Gastroesophageal sphincter (tissue), 4 donors: ENCODE results near the gene DDIT3. TPM values are rescaled to one million over a fixed set of nuclear protein-coding genes. Genes with fewer than 3 reads are reported as not detected.

Experiments used
- ATAC-seq: fragments of 150-250 bp; one replicate; pipeline ENCODE4 v1.9.1; 2016; ENCODE audit warnings: mild to moderate bottlenecking, moderate library complexity
- H3K27ac ChIP-seq, 4 donors: fragments of 200-600 bp; sonication (generic) in 3 of 4; 1 replicate in 3 of 4; 2 replicates in 1 of 4; pipeline ENCODE4 v1.5.1; 2016 to 2019
- H3K27me3 ChIP-seq: fragments of 200-600 bp; sonication (generic); one replicate; pipeline ENCODE4 v1.5.1; 2019
- H3K36me3 ChIP-seq, 2 donors: fragments of 200-600 bp; sonication (generic); one replicate each; pipeline ENCODE4 v1.5.1; 2019; ENCODE audit warnings: control low read depth in 1 of 2
- H3K4me1 ChIP-seq, 3 donors: fragments of 200-600 bp; sonication (generic); 1 replicate in 2 of 3; 2 replicates in 1 of 3; pipeline ENCODE4 v1.5.1; 2016 to 2019; ENCODE audit warnings: control low read depth in 2 of 3
- H3K4me3 ChIP-seq, 2 donors: fragments of 200-600 bp; sonication (generic); one replicate each; pipeline ENCODE4 v1.5.1; 2019; ENCODE audit warnings: mild to moderate bottlenecking in 1 of 2, moderate library complexity in 1 of 2
- H3K9me3 ChIP-seq, 3 donors: fragments of 200-600 bp; sonication (generic); one replicate each; pipeline ENCODE4 v1.5.1; 2017 to 2019; ENCODE audit warnings: control low read depth in 2 of 3
- CTCF ChIP-seq, 4 experiments: fragments of 200-600 bp in 2 of 4; fragments of 450-650 bp in 2 of 4; sonication (generic) in 1 of 4; IDR thresholded peaks; one replicate each; pipeline ENCODE4 v1.5.1; 2017 to 2019; ENCODE audit warnings: antibody characterized with exemption in 4 of 4, mild to moderate bottlenecking in 2 of 4, moderate library complexity in 2 of 4
- EP300 ChIP-seq: sonication (generic); formaldehyde crosslinking; IDR thresholded peaks from one replicate; pipeline ENCODE4 v1.6.1; 2017; ENCODE audit warnings: antibody characterized with exemption, mild to moderate bottlenecking
- POLR2A ChIP-seq, 2 donors: fragments of 450-650 bp; IDR thresholded peaks; one replicate each; pipeline ENCODE4 v1.6.1; 2017; ENCODE audit warnings: antibody characterized with exemption in 2 of 2, mild to moderate bottlenecking in 2 of 2, moderate library complexity in 1 of 2
- POLR2AphosphoS5 ChIP-seq: sonication (generic); formaldehyde crosslinking; IDR thresholded peaks from one replicate; pipeline ENCODE4 v1.6.1; 2017; ENCODE audit warnings: antibody characterized with exemption
- WGBS, 2 donors: methylation state at CpG; one replicate each; pipeline ENCODE4 v1.1.5; 2018; ENCODE audit warnings: low coverage in 1 of 2; 5-methylcytosine and 5-hydroxymethylcytosine counted together
- total RNA-seq, 4 donors: library from RNA; depleted of rRNA; stranded (reverse); fragments of >200 nt; gene quantifications; one replicate each; pipeline ENCODE4 v1.1.0, GENCODE V29; 2016

Gene DDIT3
- total RNA-seq, 4 donors from 2014 or later = 17.7 to 41.2 (median 36.5) TPM

GRCh38 chr12:57487055-57487596, 33.2 kb downstream of the DDIT3 start:
- TF ChIP-seq EP300 = no peak
- TF ChIP-seq POLR2AphosphoS5 = no peak
- no peak for TF ChIP-seq POLR2A (IDR thresholded peaks at IDR 0.05)
- no peak for TF ChIP-seq CTCF (IDR thresholded peaks at IDR 0.05)
- peaks cover 4 to 21% (median 8%) of the 10 kb centered on the region in 3 donors for H3K4me1 ChIP-seq
- H3K27me3 ChIP-seq = peaks cover 13% of the 10 kb centered on the region
- 80 to 97% methylated on average over 1 to 15 of the region's 27 CpGs for WGBS, 2 donors
- no peak for ATAC-seq
- H3K9me3 ChIP-seq = no peaks in the 10 kb centered on the region
- H3K4me3 ChIP-seq = peak overlapping the region; percentile 70 to 94
- peak overlapping the region in 2 of 4 donors; percentile 83 to 85 for H3K27ac ChIP-seq
- H3K36me3 ChIP-seq = peaks cover 0 to 32% of the 10 kb centered on the region in 2 donors

GRCh38 chr12:57485695-57486094, 34.6 kb downstream of the DDIT3 start:
- H3K36me3 ChIP-seq = peaks cover 0 to 18% of the 10 kb centered on the region in 2 donors
- H3K9me3 ChIP-seq = no peaks in the 10 kb centered on the region
- no peak for ATAC-seq
- peaks cover 4 to 21% (median 8%) of the 10 kb centered on the region in 3 donors for H3K4me1 ChIP-seq
- H3K27me3 ChIP-seq = peaks cover 27% of the 10 kb centered on the region
- H3K4me3 ChIP-seq = no peak overlapping the region
- no peak overlapping the region for H3K27ac ChIP-seq
- no peak for TF ChIP-seq POLR2A (IDR thresholded peaks at IDR 0.05)
- TF ChIP-seq POLR2AphosphoS5 = no peak
- no peak for TF ChIP-seq EP300
- TF ChIP-seq CTCF (IDR thresholded peaks at IDR 0.05) = no peak

- ATAC-seq = no peak
These were observed 36.8 kb downstream of the DDIT3 start for GRCh38 chr12:57483466-57483865.

GRCh38 chr12:57481671-57482070, 38.6 kb downstream of the DDIT3 start:
- Histone ChIP-seq H3K4me1 (no peaks in the 10 kb centered on the region), H3K9me3 (no peaks in the 10 kb centered on the region), H3K27ac (no peak overlapping the region), H3K36me3 (no peaks in the 10 kb centered on the region), H3K27me3 (peaks cover 65% of the 10 kb centered on the region), H3K4me3 (no peak overlapping the region)
- ATAC-seq = no peak
- 44% methylated on average over 1 of the region's 1 CpG; no CpG with 5 or more reads in 1 of the 2 donors for WGBS, 2 donors
- no peak for TF ChIP-seq CTCF (IDR thresholded peaks at IDR 0.05)
- no peak for TF ChIP-seq POLR2A (IDR thresholded peaks at IDR 0.05)
- no peak for TF ChIP-seq POLR2AphosphoS5
- TF ChIP-seq EP300 = no peak

More at GRCh38 chr12:57483466-57483865, 36.8 kb downstream of the DDIT3 start:
- H3K27ac ChIP-seq = no peak overlapping the region
- no peaks in the 10 kb centered on the region for H3K9me3 ChIP-seq
- peaks cover 47% of the 10 kb centered on the region for H3K27me3 ChIP-seq
- H3K36me3 ChIP-seq = no peaks in the 10 kb centered on the region
- H3K4me3 ChIP-seq = no peak overlapping the region
- peaks cover 0 to 8% (median under 1%) of the 10 kb centered on the region in 3 donors for H3K4me1 ChIP-seq
- 57% methylated on average over 4 of the region's 5 CpGs; no CpG with 5 or more reads in 1 of the 2 donors for WGBS, 2 donors
- TF ChIP-seq POLR2AphosphoS5 = no peak
- no peak for TF ChIP-seq POLR2A (IDR thresholded peaks at IDR 0.05)
- no peak for TF ChIP-seq EP300
- no peak for TF ChIP-seq CTCF (IDR thresholded peaks at IDR 0.05)
